ENCODE measurements around the gene GPS1.

Gene GPS1

GRCh38 chr17:82014971-82015310 lies 36.8 kb upstream of the GPS1 start:
- no peak for DNase-seq

GRCh38 chr17:82015311-82015971 lies 36.3 kb upstream of the GPS1 start:
- DNase-seq = no peak

- DNase-seq = no peak
Measured at GRCh38 chr17:82016061-82016874, 35.4 kb upstream of the GPS1 start.

GRCh38 chr17:82016875-82017459 lies 34.7 kb upstream of the GPS1 start:
- no peak for DNase-seq

- no peak for DNase-seq
Measured at GRCh38 chr17:82017612-82018151, 34.0 kb upstream of the GPS1 start.

GRCh38 chr17:82018152-82018988 lies 33.3 kb upstream of the GPS1 start:
- DNase-seq = no peak

GRCh38 chr17:82018989-82019689 lies 32.6 kb upstream of the GPS1 start:
- DNase-seq = no peak

- DNase-seq = peak; percentile 55 to 66
Measured at GRCh38 chr17:82019690-82020571, 31.8 kb upstream of the GPS1 start.

GRCh38 chr17:82020572-82021106 lies 31.1 kb upstream of the GPS1 start:
- no peak for DNase-seq

GRCh38 chr17:82021107-82021899 lies 30.4 kb upstream of the GPS1 start:
- peak; percentile 62 to 71 for DNase-seq

- no peak for DNase-seq
Measured at GRCh38 chr17:82021900-82022309, 29.8 kb upstream of the GPS1 start.

- DNase-seq = no peak
Measured at GRCh38 chr17:82022310-82022980, 29.3 kb upstream of the GPS1 start, which contains the start of gene CENPX. TSS of gene CENPX (minus strand) at chr17:82022878. CDS start at chr17:82022861, 17 bp downstream.

GRCh38 chr17:82022981-82023446 lies 28.7 kb upstream of the GPS1 start, which contains the start of gene LRRC45:
TSS of gene LRRC45 (plus strand) at chr17:82023305. CDS start at chr17:82023644, 339 bp downstream.
- peak; percentile 99 for DNase-seq

GRCh38 chr17:82023447-82024241 lies 28.1 kb upstream of the GPS1 start:
- peak; percentile 21 to 70 for DNase-seq

- no peak for DNase-seq
Measured at GRCh38 chr17:82024859-82025258, 26.8 kb upstream of the GPS1 start.

GRCh38 chr17:82025401-82026107 lies 26.1 kb upstream of the GPS1 start:
- DNase-seq = no peak

GRCh38 chr17:82028246-82028645 lies 23.5 kb upstream of the GPS1 start:
- no peak for DNase-seq

Measured in inflammatory macrophage (primary cell).